ENCODE measurements around the gene ATG7. TPM values are rescaled to one million over a fixed set of nuclear protein-coding genes. Genes with fewer than 3 reads are reported as not detected.
A peak's percentile ranks its signal among the peaks of the same experiment; 100 is the strongest.

ATG7 gene
- total RNA-seq, 1 donor from 2014 or later: 53.5 TPM

GRCh38 chr3:11565492-11565891 lies 293.3 kb downstream of the ATG7 start:
- Histone ChIP-seq H3F3A (ENCODE audit: low read depth) (no peaks in the 10 kb centered on the region), H3K9ac (no peak overlapping the region), H3K27me3 (no peaks in the 10 kb centered on the region), H3K9me3 (ENCODE audit: low read depth) (no peaks in the 10 kb centered on the region), H3K36me3 (no peaks in the 10 kb centered on the region), H3K79me2 (ENCODE audit: low read depth) (peaks cover 70% of the 10 kb centered on the region), H2AFZ (replicated peaks) (no peak overlapping the region), H4K20me1 (ENCODE audit: low read depth) (peaks cover 92% of the 10 kb centered on the region), H3K4me1 (peaks cover 3% of the 10 kb centered on the region), H3K4me2 (no peak overlapping the region), H3K4me3 (no peak overlapping the region), H3K27ac (no peak overlapping the region)
- H3K4me3 Mint-ChIP-seq: no peak overlapping the region
- no peak for DNase-seq (ENCODE audit: low spot score)
- no peak for TF ChIP-seq EZH2 (IDR thresholded peaks at IDR 0.05)
- no peak for TF ChIP-seq EZH2phosphoT487 (IDR thresholded peaks at IDR 0.05)
- no peak for TF ChIP-seq CTCF (IDR thresholded peaks at IDR 0.05)
- H3K27me3 Mint-ChIP-seq (ENCODE audit: insufficient read depth, low read depth): peaks cover 7% of the 10 kb centered on the region
- peaks cover 36% of the 10 kb centered on the region for H3K4me1 Mint-ChIP-seq
- peaks cover 41% of the 10 kb centered on the region for H3K36me3 Mint-ChIP-seq
- peak overlapping the region; percentile 34 for H3K27ac Mint-ChIP-seq
- no peaks in the 10 kb centered on the region for H3K9me3 Mint-ChIP-seq

- Histone ChIP-seq H3K36me3 (no peaks in the 10 kb centered on the region), H3F3A (ENCODE audit: low read depth) (no peaks in the 10 kb centered on the region), H3K4me1 (peaks cover under 1% of the 10 kb centered on the region), H3K79me2 (ENCODE audit: low read depth) (peaks cover 74% of the 10 kb centered on the region), H3K9me3 (ENCODE audit: low read depth) (no peaks in the 10 kb centered on the region), H3K4me2 (no peak overlapping the region), H3K9ac (no peak overlapping the region), H2AFZ (replicated peaks) (no peak overlapping the region), H4K20me1 (ENCODE audit: low read depth) (peaks cover 92% of the 10 kb centered on the region), H3K27me3 (no peaks in the 10 kb centered on the region), H3K27ac (no peak overlapping the region), H3K4me3 (no peak overlapping the region)
- Mint-ChIP-seq H3K36me3 (peaks cover 42% of the 10 kb centered on the region), H3K4me1 (peaks cover 36% of the 10 kb centered on the region), H3K27ac (peak overlapping the region; percentile 7), H3K27me3 (ENCODE audit: insufficient read depth, low read depth) (peaks cover 9% of the 10 kb centered on the region), H3K9me3 (no peaks in the 10 kb centered on the region), H3K4me3 (no peak overlapping the region)
- DNase-seq (ENCODE audit: low spot score): no peak
- TF ChIP-seq CTCF (IDR thresholded peaks at IDR 0.05): no peak
- no peak for TF ChIP-seq EZH2phosphoT487 (IDR thresholded peaks at IDR 0.05)
- no peak for TF ChIP-seq EZH2 (IDR thresholded peaks at IDR 0.05)
Measured at GRCh38 chr3:11565932-11566331, 293.7 kb downstream of the ATG7 start.

- peaks cover 74% of the 10 kb centered on the region for H3K79me2 ChIP-seq (ENCODE audit: low read depth)
- Mint-ChIP-seq H3K9me3 (no peaks in the 10 kb centered on the region), H3K27me3 (ENCODE audit: insufficient read depth, low read depth) (peaks cover 9% of the 10 kb centered on the region), H3K36me3 (peaks cover 42% of the 10 kb centered on the region), H3K4me1 (peaks cover 30% of the 10 kb centered on the region), H3K4me3 (no peak overlapping the region), H3K27ac (peak overlapping the region; percentile 7)
- TF ChIP-seq EZH2phosphoT487 (IDR thresholded peaks at IDR 0.05) (no peak), EZH2 (IDR thresholded peaks at IDR 0.05) (no peak), CTCF (IDR thresholded peaks at IDR 0.05) (no peak)
- no peaks in the 10 kb centered on the region for H3K27me3 ChIP-seq
- no peaks in the 10 kb centered on the region for H3K36me3 ChIP-seq
- no peak overlapping the region for H3K4me3 ChIP-seq
- H2AFZ ChIP-seq (replicated peaks): no peak overlapping the region
- no peaks in the 10 kb centered on the region for H3K4me1 ChIP-seq
- no peaks in the 10 kb centered on the region for H3F3A ChIP-seq (ENCODE audit: low read depth)
- H3K4me2 ChIP-seq: no peak overlapping the region
- H4K20me1 ChIP-seq (ENCODE audit: low read depth): peaks cover 92% of the 10 kb centered on the region
- H3K27ac ChIP-seq: no peak overlapping the region
- H3K9ac ChIP-seq: no peak overlapping the region
- H3K9me3 ChIP-seq (ENCODE audit: low read depth): no peaks in the 10 kb centered on the region
- DNase-seq (ENCODE audit: low spot score): no peak
Measured at GRCh38 chr3:11566478-11566877, 294.3 kb downstream of the ATG7 start.

Data from neural progenitor cell (in vitro differentiated cells).